ENCODE measurements around the gene CHAF1A. TPM values are rescaled to one million over a fixed set of nuclear protein-coding genes. Genes with fewer than 3 reads are reported as not detected.

The CHAF1A gene
- total and polyA plus RNA-seq, 2 of the 4 experiments (the other 2 are of a cell fraction) = 12.4 to 22.9 TPM

DNA sequence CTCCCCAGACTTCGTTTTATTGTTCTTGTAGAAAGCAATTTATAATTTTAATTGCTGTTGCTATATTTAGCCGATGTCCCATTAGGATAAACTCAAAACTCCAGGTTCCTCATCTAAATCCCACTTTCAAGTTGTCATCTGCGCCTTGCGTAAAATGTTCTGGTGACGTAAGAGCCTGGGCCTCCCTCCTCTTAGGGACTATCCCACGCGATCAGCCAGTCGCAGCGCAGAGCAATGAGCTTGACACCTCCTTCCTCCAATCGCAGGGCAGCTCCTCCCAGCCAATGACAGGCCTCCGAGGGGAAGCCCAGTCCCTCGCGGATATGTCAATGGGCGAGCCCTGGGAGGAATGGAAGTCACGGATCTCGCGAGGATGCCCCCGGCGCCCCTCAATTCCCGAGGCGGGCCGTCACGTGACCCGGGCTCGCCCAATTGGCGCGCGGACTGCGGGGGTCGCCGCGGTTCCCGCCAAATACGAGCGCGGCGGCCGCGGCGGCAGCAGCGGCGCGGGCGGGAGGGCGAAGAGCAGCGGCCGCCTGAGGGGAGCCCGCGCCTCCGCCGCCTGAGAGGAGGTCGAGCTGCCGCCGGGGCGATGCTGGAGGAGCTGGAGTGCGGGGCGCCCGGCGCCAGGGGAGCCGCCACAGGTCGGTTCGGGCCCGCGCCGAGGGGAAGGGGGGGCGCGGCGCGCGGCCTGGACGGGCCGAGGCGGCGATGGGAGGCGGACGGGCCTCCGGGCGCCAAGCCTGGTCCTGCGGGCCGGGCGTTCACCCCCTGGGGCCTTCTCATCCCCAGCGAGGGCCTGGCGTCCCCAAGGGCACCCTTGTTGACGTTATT lies at the start of gene CHAF1A (continued):
- TF ChIP-seq SMC3 (IDR thresholded peaks at IDR 0.05; ENCODE audit: low read depth, low read length) (no peak), FOS (IDR thresholded peaks at IDR 0.05; ENCODE audit: low read depth, low read length) (peak; percentile 77), MAZ (IDR thresholded peaks at IDR 0.05; ENCODE audit: borderline replicate concordance, low read depth, low read length) (peak; percentile 32; the same call in 1 of the 2 replicates)

DNA sequence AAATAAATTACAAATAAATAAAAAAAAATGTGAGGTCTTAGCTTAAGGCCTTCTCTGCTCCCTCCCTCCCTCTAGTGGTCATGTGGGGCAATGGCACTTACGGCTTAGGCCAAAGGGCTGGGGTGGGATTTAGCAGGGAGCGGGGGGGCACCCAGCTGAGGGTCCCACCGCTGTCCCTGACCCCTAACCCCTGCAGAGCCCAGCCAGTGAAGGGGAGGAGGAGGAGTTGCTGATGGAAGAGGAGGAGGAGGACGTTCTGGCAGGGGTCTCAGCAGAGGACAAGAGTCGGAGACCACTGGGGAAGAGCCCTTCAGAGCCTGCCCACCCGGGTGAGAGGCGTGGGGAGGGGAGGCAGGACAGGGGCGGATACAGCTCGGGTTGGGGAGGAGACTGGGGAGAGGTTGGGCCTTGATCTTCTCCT lies 49.7 kb upstream of the CHAF1A start:
- ChIA-PET POLR2A (ENCODE audit: unreplicated experiment) (no interaction called here), CTCF (interaction anchor here (0.7 to 1.9 kb wide), 5 partner anchors 8 to 92 kb away, joined by 3 to 29 read pairs (median 3); partner anchors contain the start of gene MPND)
- DNase-seq (peak; percentile 71), ATAC-seq (ENCODE audit: low read depth) (peak; percentile 93)
- peaks cover 10% of the 10 kb centered on the region; the same call in 1 of the 2 replicates for H3K36me3 ChIP-seq (ENCODE audit: control insufficient read depth, insufficient read depth, low read length)
- H3K27ac ChIP-seq (ENCODE audit: insufficient read depth, low read length) = no peak overlapping the region
- dilution Hi-C loops (cut with HindIII; ENCODE audit: low sequenced_read_pairs, unreplicated experiment) = no loop called here
- H4K8ac ChIP-seq (ENCODE audit: low read depth in 2 of 2, low read length in 2 of 2) = no peak overlapping the region
- in situ Hi-C loops (cut with MboI; ENCODE audit: low sequenced_read_pairs) = loop anchor here (5.0 kb wide), 1 partner anchor 85 kb away; no protein-coding TSS in a partner anchor
- peaks cover 0 to 4% of the 10 kb centered on the region in 2 experiments; a peak in 1 of 4 replicates for H3K79me1 ChIP-seq (ENCODE audit: low read depth in 1 of 2, low read length in 2 of 2)
- no peaks in the 10 kb centered on the region for H3K27me3 ChIP-seq (ENCODE audit: control insufficient read depth, insufficient read depth, low read length)
- H3K18ac ChIP-seq (ENCODE audit: low read depth, low read length) = no peak overlapping the region
- no peaks in the 10 kb centered on the region for H3K9me1 ChIP-seq (ENCODE audit: insufficient read depth, low read length)
- intact Hi-C loops (cut with micrococcal nuclease) = loop anchor here (1.0 kb wide), 1 partner anchor 85 kb away; no protein-coding TSS in a partner anchor
- H3K56ac ChIP-seq (ENCODE audit: extremely low read depth, insufficient read depth, low read length) = no peak overlapping the region
- peak overlapping the region; percentile 17 for H2AFZ ChIP-seq (replicated peaks; ENCODE audit: low read length, poor library complexity)
- WGBS, 2 experiments (ENCODE audit: extremely low coverage in 2 of 2, insufficient read length in 1 of 2) = 71% methylated on average over 2 of the region's 9 CpGs; no CpG with 5 or more reads in 1 of the 2 experiments
- H3K4ac ChIP-seq (ENCODE audit: low read depth, low read length) = no peak overlapping the region
- no peak overlapping the region for H4K91ac ChIP-seq (ENCODE audit: insufficient read depth, low read depth, low read length)
- H2BK15ac ChIP-seq (ENCODE audit: low read depth, low read length) = no peak overlapping the region
- H4K5ac ChIP-seq (ENCODE audit: low read depth, low read length) = no peak overlapping the region
- H3K23ac ChIP-seq (ENCODE audit: low read depth, low read length) = no peak overlapping the region
- H2AK5ac ChIP-seq (ENCODE audit: low read depth, low read length) = no peak overlapping the region
- H3K4me1 ChIP-seq (ENCODE audit: control insufficient read depth, insufficient read depth, low read length) = no peaks in the 10 kb centered on the region
- peak overlapping the region; percentile 15 for H2AK9ac ChIP-seq (replicated peaks; ENCODE audit: low read depth, low read length, poor library complexity)
- H2BK20ac ChIP-seq (ENCODE audit: low read depth, low read length) = no peak overlapping the region
- H3K4me2 ChIP-seq (ENCODE audit: low read depth, low read length) = no peak overlapping the region
- no peak overlapping the region for H3K9ac ChIP-seq (ENCODE audit: low read depth, low read length)
- H4K20me1 ChIP-seq (ENCODE audit: insufficient read depth, low read length) = peaks cover 3% of the 10 kb centered on the region; the same call in 1 of the 2 replicates
- BruUV-seq (replicated peaks) = no TSS peak
- H3K14ac ChIP-seq (replicated peaks; ENCODE audit: low read depth, low read length) = no peak overlapping the region
- H3K4me3 ChIP-seq (ENCODE audit: insufficient read depth, low read depth, low read length) = no peak overlapping the region
- no peak overlapping the region for H2BK120ac ChIP-seq (ENCODE audit: low read depth, low read length)
- no peaks in the 10 kb centered on the region for H3K9me3 ChIP-seq (ENCODE audit: control insufficient read depth, insufficient read depth, low read length)
- H2BK5ac ChIP-seq (ENCODE audit: low read depth, low read length, poor library complexity, severe bottlenecking) = no peak overlapping the region
- TF ChIP-seq FOS (IDR thresholded peaks at IDR 0.05; ENCODE audit: low read depth, low read length) (no peak), MAZ (IDR thresholded peaks at IDR 0.05; ENCODE audit: borderline replicate concordance, low read depth, low read length) (no peak), NFE2L2 (IDR thresholded peaks at IDR 0.05; ENCODE audit: low read depth, low read length) (no peak), RAD21 (IDR thresholded peaks at IDR 0.05; ENCODE audit: low read length) (peak; percentile 66), POLR2A (IDR thresholded peaks at IDR 0.05; ENCODE audit: low read depth, low read length) (no peak), RCOR1 (IDR thresholded peaks at IDR 0.05; ENCODE audit: insufficient replicate concordance, low read length) (no peak), CEBPB (IDR thresholded peaks at IDR 0.05; ENCODE audit: low read depth, low read length) (no peak), SMC3 (IDR thresholded peaks at IDR 0.05; ENCODE audit: low read depth, low read length) (peak; percentile 67), RFX5 (IDR thresholded peaks at IDR 0.05; ENCODE audit: low read depth, low read length) (no peak), MXI1 (IDR thresholded peaks at IDR 0.05; ENCODE audit: borderline replicate concordance, low read depth, low read length) (no peak), BHLHE40 (IDR thresholded peaks at IDR 0.05; ENCODE audit: low read depth, low read length) (no peak)
- TF ChIP-seq, protein P1, sequence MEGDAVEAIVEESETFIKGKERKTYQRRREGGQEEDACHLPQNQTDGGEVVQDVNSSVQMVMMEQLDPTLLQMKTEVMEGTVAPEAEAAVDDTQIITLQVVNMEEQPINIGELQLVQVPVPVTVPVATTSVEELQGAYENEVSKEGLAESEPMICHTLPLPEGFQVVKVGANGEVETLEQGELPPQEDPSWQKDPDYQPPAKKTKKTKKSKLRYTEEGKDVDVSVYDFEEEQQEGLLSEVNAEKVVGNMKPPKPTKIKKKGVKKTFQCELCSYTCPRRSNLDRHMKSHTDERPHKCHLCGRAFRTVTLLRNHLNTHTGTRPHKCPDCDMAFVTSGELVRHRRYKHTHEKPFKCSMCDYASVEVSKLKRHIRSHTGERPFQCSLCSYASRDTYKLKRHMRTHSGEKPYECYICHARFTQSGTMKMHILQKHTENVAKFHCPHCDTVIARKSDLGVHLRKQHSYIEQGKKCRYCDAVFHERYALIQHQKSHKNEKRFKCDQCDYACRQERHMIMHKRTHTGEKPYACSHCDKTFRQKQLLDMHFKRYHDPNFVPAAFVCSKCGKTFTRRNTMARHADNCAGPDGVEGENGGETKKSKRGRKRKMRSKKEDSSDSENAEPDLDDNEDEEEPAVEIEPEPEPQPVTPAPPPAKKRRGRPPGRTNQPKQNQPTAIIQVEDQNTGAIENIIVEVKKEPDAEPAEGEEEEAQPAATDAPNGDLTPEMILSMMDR (conservative IDR thresholded peaks at IDR 0.05; ENCODE audit: low read depth, low read length) = peak; percentile 71
- TF ChIP-seq, protein P2, sequence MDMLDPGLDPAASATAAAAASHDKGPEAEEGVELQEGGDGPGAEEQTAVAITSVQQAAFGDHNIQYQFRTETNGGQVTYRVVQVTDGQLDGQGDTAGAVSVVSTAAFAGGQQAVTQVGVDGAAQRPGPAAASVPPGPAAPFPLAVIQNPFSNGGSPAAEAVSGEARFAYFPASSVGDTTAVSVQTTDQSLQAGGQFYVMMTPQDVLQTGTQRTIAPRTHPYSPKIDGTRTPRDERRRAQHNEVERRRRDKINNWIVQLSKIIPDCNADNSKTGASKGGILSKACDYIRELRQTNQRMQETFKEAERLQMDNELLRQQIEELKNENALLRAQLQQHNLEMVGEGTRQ (IDR thresholded peaks at IDR 0.05; ENCODE audit: low read depth, low read length) = peak; percentile 19; the same call in 1 of the 2 replicates
